Smooth muscle cell (in vitro differentiated cells): ENCODE results near the gene COL19A1. TPM values are rescaled to one million over a fixed set of nuclear protein-coding genes. Genes with fewer than 3 reads are reported as not detected.
"Not testable (repeated sequence)": the region's sequence is repeated elsewhere in the genome, so short reads cannot be mapped to it uniquely, and the experiment has no call there.

ENCODE experiments used
- DNase-seq: peaks from one replicate; lab custom pipeline; 2025; ENCODE audit not compliant: unreplicated experiment; lab: John Stamatoyannopoulos, UW
- H2AFZ ChIP-seq: fragments of 200-600 bp; sonication (generic); 2 replicates; pipeline ENCODE4 v1.6.0; 2016; ENCODE audit warnings: antibody characterized with exemption, low read depth, mild to moderate bottlenecking
- H3F3A ChIP-seq: fragments of 200-600 bp; sonication (generic); 2 replicates; pipeline ENCODE4 v1.6.0; 2017; ENCODE audit warnings: antibody characterized with exemption, low read depth
- H3K27ac ChIP-seq: fragments of 200-600 bp; sonication (generic); 2 replicates; pipeline ENCODE4 v1.5.1; 2016; ENCODE audit warnings: low read depth, mild to moderate bottlenecking
- H3K27me3 ChIP-seq: fragments of 200-600 bp; sonication (generic); 2 replicates; pipeline ENCODE4 v1.6.1; 2016; ENCODE audit warnings: low read depth, mild to moderate bottlenecking
- H3K36me3 ChIP-seq: fragments of 200-600 bp; sonication (generic); 2 replicates; pipeline ENCODE4 v1.5.1; 2016; ENCODE audit warnings: low read depth
- H3K4me1 ChIP-seq: fragments of 200-600 bp; sonication (generic); 2 replicates; pipeline ENCODE4 v1.5.1; 2016; ENCODE audit warnings: low read depth
- H3K4me2 ChIP-seq: fragments of 200-600 bp; sonication (generic); 2 replicates; pipeline ENCODE4 v1.6.0; 2016; ENCODE audit warnings: mild to moderate bottlenecking
- H3K4me3 ChIP-seq: fragments of 200-600 bp; sonication (generic); 2 replicates; pipeline ENCODE4 v1.5.1; 2016; ENCODE audit warnings: mild to moderate bottlenecking
- H3K79me2 ChIP-seq: fragments of 200-600 bp; sonication (generic); 2 replicates; pipeline ENCODE4 v1.6.0; 2016; ENCODE audit warnings: low read depth, mild to moderate bottlenecking
- H3K9ac ChIP-seq: fragments of 200-600 bp; sonication (generic); 2 replicates; pipeline ENCODE4 v1.6.0; 2016; ENCODE audit warnings: low read depth
- H3K9me3 ChIP-seq: fragments of 200-600 bp; sonication (generic); replicated peaks from 2 replicates; pipeline ENCODE4 v1.5.1; 2016; ENCODE audit warnings: low read depth
- H4K20me1 ChIP-seq: fragments of 200-600 bp; sonication (generic); 2 replicates; pipeline ENCODE4 v1.6.0; 2016; ENCODE audit warnings: low read depth
- WGBS: methylation state at CpG from one replicate; pipeline ENCODE4 v1.1.7; 2016; ENCODE audit warnings: low lambda C conversion rate; 5-methylcytosine and 5-hydroxymethylcytosine counted together
- polyA plus RNA-seq: library from polyadenylated mRNA; unstranded; fragments of >200 nt; fragmentation: Nextera tagmentation; extraction: Ambion mirVana; gene quantifications from 2 replicates; pipeline ENCODE4 v1.2.1, GENCODE V29; 2016
- total RNA-seq: library from RNA; depleted of rRNA; stranded (reverse); fragments of >200 nt; gene quantifications from 2 replicates; pipeline ENCODE4 v1.2.3, GENCODE V29; 2014
- TF ChIP-seq, protein P1 (sequence below): fragments of 200-600 bp; sonication (generic); IDR thresholded peaks from 2 replicates; pipeline ENCODE4 v1.5.1; 2017; ENCODE audit warnings: borderline replicate concordance, mild to moderate bottlenecking, antibody characterized with exemption; ENCODE audit not compliant: insufficient read depth, poor library complexity, severe bottlenecking

Gene COL19A1
- total and polyA plus RNA-seq, 2 experiments from 2014 or later: 0.55 to 1.6 TPM

DNA sequence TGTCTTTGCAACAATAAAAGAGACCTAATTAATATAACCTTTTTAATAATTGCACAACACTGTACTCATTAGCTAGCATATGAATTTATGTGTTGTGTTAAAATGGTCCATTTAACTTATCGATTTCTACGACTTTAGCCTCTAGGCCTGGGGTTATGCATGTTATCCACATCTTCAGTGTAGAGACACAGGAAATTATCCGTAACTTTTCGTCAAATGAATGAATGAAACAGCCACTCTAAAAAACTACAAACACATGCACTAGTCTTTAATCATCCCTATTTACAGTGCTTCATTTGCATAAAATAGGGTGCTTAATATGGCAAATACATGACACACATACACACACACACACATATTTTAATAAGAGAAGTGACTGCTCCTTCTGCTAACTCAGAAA is 47.2 kb upstream of the COL19A1 start:
- Histone ChIP-seq H4K20me1 (no peaks in the 10 kb centered on the region), H3K27ac (no peak overlapping the region), H3K4me1 (no peaks in the 10 kb centered on the region), H3K9ac (no peak overlapping the region), H2AFZ (no peak overlapping the region), H3K9me3 (no peaks in the 10 kb centered on the region), H3K36me3 (no peaks in the 10 kb centered on the region), H3F3A (no peaks in the 10 kb centered on the region), H3K4me2 (no peak overlapping the region), H3K27me3 (no peaks in the 10 kb centered on the region), H3K4me3 (no peak overlapping the region), H3K79me2 (no peaks in the 10 kb centered on the region)
- 98% methylated on average over 4 of the region's 4 CpGs for WGBS
- TF ChIP-seq, protein P1, sequence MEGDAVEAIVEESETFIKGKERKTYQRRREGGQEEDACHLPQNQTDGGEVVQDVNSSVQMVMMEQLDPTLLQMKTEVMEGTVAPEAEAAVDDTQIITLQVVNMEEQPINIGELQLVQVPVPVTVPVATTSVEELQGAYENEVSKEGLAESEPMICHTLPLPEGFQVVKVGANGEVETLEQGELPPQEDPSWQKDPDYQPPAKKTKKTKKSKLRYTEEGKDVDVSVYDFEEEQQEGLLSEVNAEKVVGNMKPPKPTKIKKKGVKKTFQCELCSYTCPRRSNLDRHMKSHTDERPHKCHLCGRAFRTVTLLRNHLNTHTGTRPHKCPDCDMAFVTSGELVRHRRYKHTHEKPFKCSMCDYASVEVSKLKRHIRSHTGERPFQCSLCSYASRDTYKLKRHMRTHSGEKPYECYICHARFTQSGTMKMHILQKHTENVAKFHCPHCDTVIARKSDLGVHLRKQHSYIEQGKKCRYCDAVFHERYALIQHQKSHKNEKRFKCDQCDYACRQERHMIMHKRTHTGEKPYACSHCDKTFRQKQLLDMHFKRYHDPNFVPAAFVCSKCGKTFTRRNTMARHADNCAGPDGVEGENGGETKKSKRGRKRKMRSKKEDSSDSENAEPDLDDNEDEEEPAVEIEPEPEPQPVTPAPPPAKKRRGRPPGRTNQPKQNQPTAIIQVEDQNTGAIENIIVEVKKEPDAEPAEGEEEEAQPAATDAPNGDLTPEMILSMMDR: no peak
- DNase-seq: no peak

DNA sequence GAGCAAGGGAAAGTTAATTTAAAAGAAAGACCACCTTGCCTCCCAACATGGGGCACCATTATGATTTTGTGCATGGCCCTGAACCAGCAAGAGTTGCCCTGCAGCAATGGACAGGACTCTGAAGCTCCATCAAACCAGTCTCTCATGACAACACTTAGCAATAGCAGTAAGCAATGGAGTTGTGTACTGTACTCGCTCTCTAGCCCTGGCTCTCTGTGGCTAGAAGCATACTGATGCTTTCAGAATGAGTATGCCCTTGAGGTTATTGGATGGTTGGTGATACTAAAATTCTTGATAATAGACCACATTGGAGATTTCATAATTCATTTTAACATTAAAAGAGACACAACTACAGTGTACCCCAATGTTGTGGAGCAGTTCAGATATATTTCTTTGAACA is 46.3 kb upstream of the COL19A1 start:
- Histone ChIP-seq H3K4me2 (no peak overlapping the region), H3K27ac (no peak overlapping the region), H3K4me1 (no peaks in the 10 kb centered on the region), H3K9me3 (no peaks in the 10 kb centered on the region), H3K36me3 (no peaks in the 10 kb centered on the region), H3K79me2 (no peaks in the 10 kb centered on the region), H3F3A (no peaks in the 10 kb centered on the region), H3K27me3 (no peaks in the 10 kb centered on the region), H2AFZ (no peak overlapping the region), H3K4me3 (no peak overlapping the region), H3K9ac (no peak overlapping the region), H4K20me1 (no peaks in the 10 kb centered on the region)
- WGBS: 100% methylated on average over 1 of the region's 1 CpG
- DNase-seq: no peak
- TF ChIP-seq, protein P1: no peak

DNA sequence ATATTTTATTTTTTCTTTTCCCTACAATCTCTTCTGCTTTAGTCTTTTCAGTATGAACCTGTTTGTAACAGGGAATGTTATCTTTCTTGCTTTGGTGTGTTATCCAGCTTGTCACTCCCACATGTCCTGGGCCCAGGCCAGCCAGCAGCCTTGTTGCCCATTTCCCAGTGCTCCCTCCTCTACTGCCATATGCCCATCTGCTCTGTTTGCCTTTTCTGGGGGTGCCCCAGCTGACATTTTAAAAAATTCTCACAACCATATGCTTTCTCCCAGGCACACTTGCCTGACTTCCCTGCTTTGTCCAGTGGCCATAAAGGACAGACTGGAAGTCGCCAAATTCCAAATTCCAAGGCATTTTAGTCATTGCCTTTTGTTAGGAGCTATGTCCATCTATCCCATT is 45.9 kb upstream of the COL19A1 start:
- Histone ChIP-seq H3F3A (no peaks in the 10 kb centered on the region), H3K27ac (no peak overlapping the region), H3K4me3 (no peak overlapping the region), H3K79me2 (no peaks in the 10 kb centered on the region), H2AFZ (no peak overlapping the region), H3K4me1 (no peaks in the 10 kb centered on the region), H3K27me3 (no peaks in the 10 kb centered on the region), H3K9ac (no peak overlapping the region), H3K4me2 (no peak overlapping the region), H3K36me3 (no peaks in the 10 kb centered on the region), H4K20me1 (no peaks in the 10 kb centered on the region), H3K9me3 (no peaks in the 10 kb centered on the region)
- 89% methylated on average over 1 of the region's 1 CpG for WGBS
- no peak for DNase-seq
- TF ChIP-seq, protein P1: no peak

DNA sequence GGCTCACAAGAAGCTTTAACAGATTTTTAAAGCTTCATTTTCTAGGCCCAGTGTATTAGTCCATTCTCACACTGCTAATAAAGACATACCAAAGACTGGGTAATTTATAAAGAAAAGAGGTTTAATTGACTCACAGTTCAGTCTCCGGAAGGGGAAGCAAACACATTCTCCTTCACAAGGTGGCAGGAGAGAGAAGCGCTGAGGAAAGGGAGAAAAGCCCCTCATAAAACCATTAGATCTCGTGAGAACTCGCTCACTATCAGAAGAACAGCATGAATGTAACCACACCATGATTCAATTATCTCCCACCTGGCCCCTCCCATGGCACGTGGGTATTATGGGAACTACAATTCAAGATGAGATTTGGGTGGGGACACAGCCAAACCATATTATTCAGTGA is 42.0 kb upstream of the COL19A1 start:
- H3K36me3 ChIP-seq, H3K9ac ChIP-seq, H3F3A ChIP-seq, H3K27me3 ChIP-seq, H3K4me3 ChIP-seq, H4K20me1 ChIP-seq, H2AFZ ChIP-seq, H3K79me2 ChIP-seq, DNase-seq, H3K27ac ChIP-seq, H3K4me2 ChIP-seq, H3K9me3 ChIP-seq: not testable (repeated sequence)
- 79% methylated on average over 5 of the region's 5 CpGs for WGBS
- peaks cover 13% of the 10 kb centered on the region for H3K4me1 ChIP-seq
